ENCODE measurements around the gene NID1. TPM values are rescaled to one million over a fixed set of nuclear protein-coding genes. Genes with fewer than 3 reads are reported as not detected.
A peak's percentile ranks its signal among the peaks of the same experiment; 100 is the strongest.

Gene NID1
- total RNA-seq, 1 donor = 204 TPM

DNA sequence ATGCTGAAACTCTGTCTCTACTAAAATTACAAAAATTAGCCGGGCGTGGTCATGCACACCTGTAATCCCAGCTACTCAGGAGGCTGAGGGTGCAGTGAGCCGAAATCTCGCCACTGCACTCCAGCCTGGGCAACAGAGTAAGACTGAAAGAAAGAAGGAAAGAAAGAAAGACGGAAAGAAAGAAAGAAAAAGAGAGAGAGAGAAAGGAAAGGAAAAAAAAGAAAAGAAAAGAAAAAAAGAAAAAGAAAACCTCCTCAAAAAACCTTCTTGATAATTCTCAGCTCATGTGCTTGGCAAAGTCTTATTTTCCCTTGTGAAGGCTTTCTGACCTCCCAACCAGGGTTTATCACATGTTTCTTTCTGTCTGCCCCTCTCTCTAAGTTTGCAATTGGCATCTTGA lies 7.3 kb downstream of the NID1 start:
- no peak for DNase-seq (ENCODE audit: low read depth)
- no peak overlapping the region for H3K4me3 ChIP-seq (ENCODE audit: low read depth, low read length)
- TF ChIP-seq CTCF (IDR thresholded peaks at IDR 0.05; ENCODE audit: insufficient read depth, low read depth, low read length) = no peak

DNA sequence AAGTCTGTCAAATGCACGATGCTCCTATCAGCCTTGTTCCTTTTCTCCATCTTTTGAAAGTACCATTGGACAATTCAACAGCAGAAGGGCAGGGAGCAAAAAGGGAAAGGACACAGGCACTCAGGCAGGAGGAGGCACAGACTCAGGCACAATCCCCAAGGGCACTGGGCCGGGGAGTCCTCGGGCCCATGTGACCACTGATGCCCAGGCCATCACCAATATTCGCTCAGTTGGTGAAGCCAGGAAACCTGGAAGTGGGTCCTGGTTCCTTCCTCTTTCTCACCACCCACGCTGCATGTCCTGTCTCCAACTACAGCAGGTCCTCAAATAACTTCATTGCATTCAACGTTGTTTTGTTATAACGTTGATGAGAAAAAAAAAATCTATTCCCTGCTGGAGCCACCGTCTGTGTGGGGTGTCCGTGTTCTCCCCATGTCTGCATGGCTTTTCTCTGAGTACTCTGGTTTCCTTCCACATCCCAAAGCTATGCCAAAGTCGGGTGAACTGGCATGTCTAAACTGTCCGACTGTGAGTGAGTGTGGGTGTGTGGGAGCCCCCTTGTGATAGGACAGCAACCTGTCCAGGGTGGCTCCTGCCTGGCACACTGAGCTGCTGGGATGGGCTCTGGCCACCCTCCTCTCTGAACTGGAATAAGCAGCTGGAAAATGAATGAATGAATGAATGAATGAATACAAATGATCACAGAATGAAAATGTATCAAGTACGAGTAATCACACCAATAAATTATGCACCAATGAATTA lies 12.5 kb downstream of the NID1 start:
- TF ChIP-seq CTCF (IDR thresholded peaks at IDR 0.05; ENCODE audit: insufficient read depth, low read depth, low read length) = peak; percentile 5
- no peak overlapping the region for H3K4me3 ChIP-seq (ENCODE audit: low read depth, low read length)
- no peak for DNase-seq (ENCODE audit: low read depth)

DNA sequence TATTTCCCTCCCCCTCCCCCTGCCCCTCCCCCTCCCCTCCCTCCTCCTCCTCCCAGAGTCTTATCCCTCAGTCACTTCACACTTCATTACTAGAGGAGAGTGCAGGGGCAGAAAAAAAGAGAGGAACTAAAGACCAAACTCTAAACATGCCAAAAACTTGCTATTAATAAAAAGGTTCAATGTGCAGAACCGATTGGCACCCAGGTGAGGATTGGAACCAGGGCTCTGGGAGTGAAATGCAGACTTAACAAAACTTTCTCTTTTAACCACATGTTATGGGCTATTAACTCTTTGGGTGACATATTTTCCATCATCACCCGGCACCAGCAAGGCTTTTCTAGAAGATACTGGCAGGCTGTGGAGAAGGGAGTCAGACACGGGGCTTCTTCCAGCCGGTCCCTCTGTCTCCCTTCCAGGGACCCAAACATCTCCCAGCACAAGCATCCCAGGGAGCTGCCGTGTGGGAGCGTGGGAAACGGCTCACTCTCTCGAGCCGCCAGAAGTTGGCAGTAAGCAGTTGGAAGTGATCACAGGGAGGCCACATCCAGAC lies 13.6 kb downstream of the NID1 start:
- no peak overlapping the region for H3K4me3 ChIP-seq (ENCODE audit: low read depth, low read length)
- TF ChIP-seq CTCF (IDR thresholded peaks at IDR 0.05; ENCODE audit: insufficient read depth, low read depth, low read length) = no peak
- DNase-seq (ENCODE audit: low read depth) = peak; percentile 65

- no peak for TF ChIP-seq CTCF (IDR thresholded peaks at IDR 0.05; ENCODE audit: insufficient read depth, low read depth, low read length)
- no peak overlapping the region for H3K4me3 ChIP-seq (ENCODE audit: low read depth, low read length)
- DNase-seq (ENCODE audit: low read depth) = no peak
Measured at GRCh38 chr1:236045771-236046170, 19.1 kb downstream of the NID1 start.

- H3K4me3 ChIP-seq (ENCODE audit: low read depth, low read length) = no peak overlapping the region
Measured at GRCh38 chr1:236044341-236044740, 20.5 kb downstream of the NID1 start.

More at GRCh38 chr1:236044341-236044740, 20.5 kb downstream of the NID1 start:
- DNase-seq (ENCODE audit: low read depth) = peak; percentile 85
- TF ChIP-seq CTCF (IDR thresholded peaks at IDR 0.05; ENCODE audit: insufficient read depth, low read depth, low read length) = no peak

Measured in fibroblast of villous mesenchyme (primary cell).